Uterus (tissue), 4 donors: ENCODE data around the gene GDF9. TPM values are rescaled to one million over a fixed set of nuclear protein-coding genes. Genes with fewer than 3 reads are reported as not detected.

Experiments
- DNase-seq, 2 donors: peaks; one replicate each; pipeline ENCODE4 v3.0.0-alpha.2; 2019 to 2020
- H3K27ac ChIP-seq, 2 donors: fragments of 200-600 bp; sonication (generic); 1 replicate in 1 of 2; 2 replicates in 1 of 2; pipeline ENCODE4 v1.5.1; 2016 to 2018
- H3K27me3 ChIP-seq, 2 donors: fragments of 200-600 bp; sonication (generic); one replicate each; pipeline ENCODE4 v1.5.1; 2018 to 2019; ENCODE audit warnings: control low read depth in 1 of 2
- H3K36me3 ChIP-seq, 2 donors: fragments of 200-600 bp; sonication (generic); one replicate each; pipeline ENCODE4 v1.5.1; 2019; ENCODE audit warnings: control low read depth in 1 of 2
- H3K4me1 ChIP-seq, 2 donors: fragments of 200-600 bp; sonication (generic); one replicate each; pipeline ENCODE4 v1.5.1; 2018 to 2019; ENCODE audit warnings: control low read depth in 1 of 2
- H3K4me3 ChIP-seq, 2 donors: fragments of 200-600 bp; sonication (generic); 1 replicate in 1 of 2; 2 replicates in 1 of 2; pipeline ENCODE4 v1.5.1; 2018 to 2019; ENCODE audit warnings: mild to moderate bottlenecking in 1 of 2
- H3K9me3 ChIP-seq, 2 donors: fragments of 200-600 bp; sonication (generic); one replicate each; pipeline ENCODE4 v1.5.1; 2019; ENCODE audit warnings: control low read depth in 1 of 2
- CTCF ChIP-seq, 4 experiments: fragments of 200-600 bp in 2 of 4; fragments of 450-650 bp in 2 of 4; sonication (generic) in 2 of 4; IDR thresholded peaks; one replicate each; pipeline ENCODE4 v1.5.1; 2016 to 2019; ENCODE audit warnings: antibody characterized with exemption in 4 of 4, mild to moderate bottlenecking in 2 of 4, moderate library complexity in 1 of 4
- POLR2A ChIP-seq, 2 donors: fragments of 450-650 bp; IDR thresholded peaks; one replicate each; pipeline ENCODE4 v1.6.1; 2016; ENCODE audit warnings: antibody characterized with exemption in 2 of 2, mild to moderate bottlenecking in 1 of 2, moderate library complexity in 1 of 2
- intact Hi-C: fragments of 100-400 bp; cut with DNase I; formaldehyde crosslinking; loops from one replicate; pipeline ENCODE4 v1.15.1; 2023; ENCODE audit warnings: low total_unique reads
- total RNA-seq, 4 donors: library from RNA; depleted of rRNA in 3 of 4; stranded (reverse); fragments of >200 nt in 3 of 4; gene quantifications; one replicate each; pipeline versions ENCODE4 v1.1.0 to v1.2.4, GENCODE V29; 2014 to 2023
- donor health status: DM: yes; HTN: yes; CAD: no.

GDF9 gene
- total RNA-seq, 4 donors from 2014 or later = 0.18 to 1.8 (median 0.62) TPM; not detected in 1

GRCh38 chr5:132901730-132902129 lies 35.5 kb upstream of the GDF9 start:
- Histone ChIP-seq H3K36me3 (no peaks in the 10 kb centered on the region), H3K27ac (no peak overlapping the region), H3K4me1 (no peaks in the 10 kb centered on the region), H3K27me3 (no peaks in the 10 kb centered on the region), H3K9me3 (no peaks in the 10 kb centered on the region), H3K4me3 (no peak overlapping the region)
- no peak for TF ChIP-seq POLR2A (IDR thresholded peaks at IDR 0.05)
- TF ChIP-seq CTCF (IDR thresholded peaks at IDR 0.05) = no peak
- DNase-seq = no peak
- intact Hi-C loops = no loop called here

- H3K27ac ChIP-seq = no peak overlapping the region
- no peak overlapping the region for H3K4me3 ChIP-seq
- no peaks in the 10 kb centered on the region for H3K4me1 ChIP-seq
- TF ChIP-seq POLR2A (IDR thresholded peaks at IDR 0.05) (no peak), CTCF (IDR thresholded peaks at IDR 0.05) (no peak)
- no peaks in the 10 kb centered on the region for H3K9me3 ChIP-seq
- no peak for DNase-seq
- intact Hi-C loops = no loop called here
- no peaks in the 10 kb centered on the region for H3K36me3 ChIP-seq
- no peaks in the 10 kb centered on the region for H3K27me3 ChIP-seq
Measured at GRCh38 chr5:132901036-132901435, 34.8 kb upstream of the GDF9 start.

- H3K4me1 ChIP-seq = peaks cover 0 to 5% of the 10 kb centered on the region in 2 donors
- H3K9me3 ChIP-seq = no peaks in the 10 kb centered on the region
- intact Hi-C loops = no loop called here
- no peak overlapping the region for H3K4me3 ChIP-seq
- no peaks in the 10 kb centered on the region for H3K36me3 ChIP-seq
- H3K27ac ChIP-seq = no peak overlapping the region
- no peak for DNase-seq
- no peaks in the 10 kb centered on the region for H3K27me3 ChIP-seq
- no peak for TF ChIP-seq POLR2A (IDR thresholded peaks at IDR 0.05)
- TF ChIP-seq CTCF (IDR thresholded peaks at IDR 0.05) = no peak
Measured at GRCh38 chr5:132898094-132898493, 31.8 kb upstream of the GDF9 start.

GRCh38 chr5:132896685-132897084 lies 30.4 kb upstream of the GDF9 start:
- Histone ChIP-seq H3K4me3 (no peak overlapping the region), H3K4me1 (peaks cover 0 to 5% of the 10 kb centered on the region in 2 donors), H3K27me3 (no peaks in the 10 kb centered on the region), H3K27ac (no peak overlapping the region), H3K9me3 (no peaks in the 10 kb centered on the region), H3K36me3 (no peaks in the 10 kb centered on the region)
- intact Hi-C loops = no loop called here
- no peak for TF ChIP-seq POLR2A (IDR thresholded peaks at IDR 0.05)
- no peak for TF ChIP-seq CTCF (IDR thresholded peaks at IDR 0.05)
- no peak for DNase-seq

- H3K4me1 ChIP-seq = peaks cover 0 to 5% of the 10 kb centered on the region in 2 donors
- TF ChIP-seq POLR2A (IDR thresholded peaks at IDR 0.05) (no peak), CTCF (IDR thresholded peaks at IDR 0.05) (no peak)
- DNase-seq = no peak
- H3K27me3 ChIP-seq = no peaks in the 10 kb centered on the region
- H3K9me3 ChIP-seq = no peaks in the 10 kb centered on the region
- H3K4me3 ChIP-seq = no peak overlapping the region
- no peaks in the 10 kb centered on the region for H3K36me3 ChIP-seq
- intact Hi-C loops = no loop called here
- no peak overlapping the region for H3K27ac ChIP-seq
Measured at GRCh38 chr5:132895719-132896305, 29.5 kb upstream of the GDF9 start.
